Measurements from ENCODE around the gene LRRC51. TPM values are rescaled to one million over a fixed set of nuclear protein-coding genes. Genes with fewer than 3 reads are reported as not detected.
A peak's percentile ranks its signal among the peaks of the same experiment; 100 is the strongest.

Gene LRRC51
- total RNA-seq, 1 donor from 2014 or later: 2.6 TPM

- FAIRE-seq (no peak), DNase-seq (ENCODE audit: low read depth) (no peak)
- TF ChIP-seq CTCF (IDR thresholded peaks at IDR 0.05; ENCODE audit: insufficient read depth, low read length, severe bottlenecking): no peak
- Histone ChIP-seq H3K4me3 (ENCODE audit: low read depth, low read length) (peak overlapping the region; percentile 45), H3K36me3 (ENCODE audit: control insufficient read depth, insufficient read depth, low read length) (peaks cover 2% of the 10 kb centered on the region), H3K27me3 (ENCODE audit: control insufficient read depth, insufficient read depth, low read length) (no peaks in the 10 kb centered on the region)
Observed at GRCh38 chr11:72039856-72040401, 40.7 kb upstream of the LRRC51 start.

- FAIRE-seq: no peak
- TF ChIP-seq CTCF (IDR thresholded peaks at IDR 0.05; ENCODE audit: insufficient read depth, low read length, severe bottlenecking): no peak
- Histone ChIP-seq H3K36me3 (ENCODE audit: control insufficient read depth, insufficient read depth, low read length) (no peaks in the 10 kb centered on the region), H3K27me3 (ENCODE audit: control insufficient read depth, insufficient read depth, low read length) (no peaks in the 10 kb centered on the region), H3K4me3 (ENCODE audit: low read depth, low read length) (peak overlapping the region; percentile 45)
- peak; percentile 85 for DNase-seq (ENCODE audit: low read depth)
Observed at GRCh38 chr11:72040491-72041363, 39.9 kb upstream of the LRRC51 start.

GRCh38 chr11:72041364-72042063 is 39.1 kb upstream of the LRRC51 start:
- Histone ChIP-seq H3K36me3 (ENCODE audit: control insufficient read depth, insufficient read depth, low read length) (peaks cover under 1% of the 10 kb centered on the region), H3K27me3 (ENCODE audit: control insufficient read depth, insufficient read depth, low read length) (no peaks in the 10 kb centered on the region), H3K4me3 (ENCODE audit: low read depth, low read length) (peak overlapping the region; percentile 45)
- TF ChIP-seq CTCF (IDR thresholded peaks at IDR 0.05; ENCODE audit: insufficient read depth, low read length, severe bottlenecking): no peak
- FAIRE-seq (no peak), DNase-seq (ENCODE audit: low read depth) (peak; percentile 49)

GRCh38 chr11:72042064-72042745 is 38.4 kb upstream of the LRRC51 start:
- no peak for DNase-seq (ENCODE audit: low read depth)
- H3K4me3 ChIP-seq (ENCODE audit: low read depth, low read length): peak overlapping the region; percentile 45
- TF ChIP-seq CTCF (IDR thresholded peaks at IDR 0.05; ENCODE audit: insufficient read depth, low read length, severe bottlenecking): no peak
- no peaks in the 10 kb centered on the region for H3K27me3 ChIP-seq (ENCODE audit: control insufficient read depth, insufficient read depth, low read length)
- peaks cover 1% of the 10 kb centered on the region for H3K36me3 ChIP-seq (ENCODE audit: control insufficient read depth, insufficient read depth, low read length)
- FAIRE-seq: no peak

- DNase-seq (ENCODE audit: low read depth) (no peak), FAIRE-seq (no peak)
- Histone ChIP-seq H3K36me3 (ENCODE audit: control insufficient read depth, insufficient read depth, low read length) (peaks cover 1% of the 10 kb centered on the region), H3K27me3 (ENCODE audit: control insufficient read depth, insufficient read depth, low read length) (no peaks in the 10 kb centered on the region), H3K4me3 (ENCODE audit: low read depth, low read length) (no peak overlapping the region)
- no peak for TF ChIP-seq CTCF (IDR thresholded peaks at IDR 0.05; ENCODE audit: insufficient read depth, low read length, severe bottlenecking)
Observed at GRCh38 chr11:72045849-72046248, 34.8 kb upstream of the LRRC51 start.

All from bronchial epithelial cell (primary cell).